Measurements from ENCODE around the gene GCC1.
"Not testable (repeated sequence)": the region's sequence is repeated elsewhere in the genome, so short reads cannot be mapped to it uniquely, and the experiment has no call there.

Gene GCC1

GRCh38 chr7:127540461-127540860 lies 44.9 kb downstream of the GCC1 start:
- not testable (repeated sequence) for DNase-seq (ENCODE audit: low read depth in 4 of 4, low spot score in 1 of 4)

- DNase-seq (ENCODE audit: low read depth in 4 of 4, low spot score in 1 of 4), result no peak
These were observed 46.3 kb downstream of the GCC1 start for GRCh38 chr7:127539116-127539515.

GRCh38 chr7:127536741-127537140 lies 48.7 kb downstream of the GCC1 start:
- no peak for DNase-seq (ENCODE audit: low read depth in 4 of 4, low spot score in 1 of 4)

- no peak for DNase-seq (ENCODE audit: low read depth in 4 of 4, low spot score in 1 of 4)
These were observed 49.1 kb downstream of the GCC1 start for GRCh38 chr7:127536394-127536691.

- no peak for DNase-seq (ENCODE audit: low read depth in 4 of 4, low spot score in 1 of 4)
These were observed 49.6 kb downstream of the GCC1 start for GRCh38 chr7:127535546-127536393.

GRCh38 chr7:127534636-127535035 lies 50.8 kb downstream of the GCC1 start:
- no peak for DNase-seq (ENCODE audit: low read depth in 4 of 4, low spot score in 1 of 4)

- DNase-seq (ENCODE audit: low read depth in 4 of 4, low spot score in 1 of 4), result no peak
These were observed 52.7 kb downstream of the GCC1 start for GRCh38 chr7:127532736-127533135.

- DNase-seq (ENCODE audit: low read depth in 4 of 4, low spot score in 1 of 4), result no peak
These were observed 53.2 kb downstream of the GCC1 start for GRCh38 chr7:127532151-127532550.
